ENCODE data around the gene LCMT1. TPM values are rescaled to one million over a fixed set of nuclear protein-coding genes. Genes with fewer than 3 reads are reported as not detected.
"Not testable (repeated sequence)": the region's sequence is repeated elsewhere in the genome, so short reads cannot be mapped to it uniquely, and the experiment has no call there.

Gene LCMT1
- total RNA-seq, 1 experiment from 2014 or later: 67.1 TPM

DNA sequence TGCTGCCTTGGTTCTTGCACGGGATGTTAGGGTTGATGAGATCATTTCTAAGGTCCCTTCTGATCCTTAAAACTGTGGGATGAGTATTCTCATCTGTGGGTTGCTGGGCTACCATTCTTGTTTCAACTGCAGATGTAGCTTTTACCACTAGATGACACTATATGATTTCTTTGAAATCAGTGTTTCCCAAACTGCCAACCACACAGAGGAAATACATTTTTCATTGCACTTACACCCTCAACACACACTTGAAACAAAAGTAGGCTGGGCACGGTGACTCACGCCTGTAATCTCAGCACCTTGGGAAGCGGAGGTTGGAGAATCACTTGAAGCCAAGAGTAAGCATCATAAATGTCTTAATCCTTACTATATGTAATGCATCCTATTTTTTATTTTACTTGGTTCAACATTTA lies 15.3 kb downstream of the LCMT1 start:
- Histone ChIP-seq H3K4me2 (no peak overlapping the region), H3K9me3 (ENCODE audit: insufficient read depth, low read depth) (no peaks in the 10 kb centered on the region), H3K27ac (no peak overlapping the region), H4K20me1 (ENCODE audit: insufficient read depth) (peaks cover 14% of the 10 kb centered on the region), H3K79me2 (ENCODE audit: low read depth) (peaks cover 14% of the 10 kb centered on the region), H2AFZ (no peak overlapping the region), H3K9me2 (ENCODE audit: insufficient read depth) (no peaks in the 10 kb centered on the region), H3K27me3 (ENCODE audit: insufficient read depth, low read depth) (no peaks in the 10 kb centered on the region), H3K4me1 (replicated peaks; ENCODE audit: insufficient read depth) (peaks cover 9% of the 10 kb centered on the region; the same call in 1 of the 2 replicates), H3K4me3 (no peak overlapping the region), H3K36me3 (ENCODE audit: low read depth) (no peaks in the 10 kb centered on the region; the same call in 1 of the 2 replicates), H3F3A (ENCODE audit: insufficient read depth, low read depth) (peaks cover 6% of the 10 kb centered on the region; the same call in 1 of the 2 replicates)
- DNase-seq: peak; percentile 67 to 81
- intact Hi-C loops (cut with micrococcal nuclease; ENCODE audit: unreplicated experiment): loop anchor here (1.0 kb wide), 2 partner anchors 72 to 98 kb away; no protein-coding TSS in a partner anchor
- POLR2A ChIA-PET (ENCODE audit: unreplicated experiment): no interaction called here
- no TSS peak for BruUV-seq (replicated peaks)
- CTCF ChIA-PET: interaction anchor here (0.7 to 1.0 kb wide), 2 partner anchors 98 to 111 kb away, joined by 3 to 20 read pairs; partner anchors contain the start of gene ARHGAP17
- TF ChIP-seq, protein P1, sequence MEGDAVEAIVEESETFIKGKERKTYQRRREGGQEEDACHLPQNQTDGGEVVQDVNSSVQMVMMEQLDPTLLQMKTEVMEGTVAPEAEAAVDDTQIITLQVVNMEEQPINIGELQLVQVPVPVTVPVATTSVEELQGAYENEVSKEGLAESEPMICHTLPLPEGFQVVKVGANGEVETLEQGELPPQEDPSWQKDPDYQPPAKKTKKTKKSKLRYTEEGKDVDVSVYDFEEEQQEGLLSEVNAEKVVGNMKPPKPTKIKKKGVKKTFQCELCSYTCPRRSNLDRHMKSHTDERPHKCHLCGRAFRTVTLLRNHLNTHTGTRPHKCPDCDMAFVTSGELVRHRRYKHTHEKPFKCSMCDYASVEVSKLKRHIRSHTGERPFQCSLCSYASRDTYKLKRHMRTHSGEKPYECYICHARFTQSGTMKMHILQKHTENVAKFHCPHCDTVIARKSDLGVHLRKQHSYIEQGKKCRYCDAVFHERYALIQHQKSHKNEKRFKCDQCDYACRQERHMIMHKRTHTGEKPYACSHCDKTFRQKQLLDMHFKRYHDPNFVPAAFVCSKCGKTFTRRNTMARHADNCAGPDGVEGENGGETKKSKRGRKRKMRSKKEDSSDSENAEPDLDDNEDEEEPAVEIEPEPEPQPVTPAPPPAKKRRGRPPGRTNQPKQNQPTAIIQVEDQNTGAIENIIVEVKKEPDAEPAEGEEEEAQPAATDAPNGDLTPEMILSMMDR (conservative IDR thresholded peaks at IDR 0.05): peak; percentile 77
- TF ChIP-seq EZH2 (IDR thresholded peaks at IDR 0.05; ENCODE audit: low read depth): no peak

DNA sequence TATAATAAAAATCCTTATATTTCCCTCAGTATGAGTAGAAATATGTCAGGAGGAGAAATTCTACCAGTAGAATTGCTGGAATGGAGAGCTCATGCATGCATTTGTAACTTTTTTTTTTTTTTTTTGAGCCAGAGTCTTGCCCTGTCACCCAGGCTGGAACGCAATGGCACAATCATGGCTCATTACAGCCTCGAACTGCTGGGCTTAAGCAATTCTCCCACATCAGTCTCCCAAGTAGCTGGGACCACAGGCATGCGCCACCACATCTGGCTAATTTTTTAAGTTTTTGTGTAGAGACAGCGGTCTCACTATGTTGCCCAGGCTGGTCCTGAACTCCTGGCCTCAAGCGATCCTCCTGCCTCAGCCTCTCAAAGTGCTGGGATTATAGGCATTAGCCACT lies 21.2 kb downstream of the LCMT1 start:
- DNase-seq; POLR2A ChIA-PET (ENCODE audit: unreplicated experiment); H3K36me3 ChIP-seq (ENCODE audit: low read depth); H3K9me3 ChIP-seq (ENCODE audit: insufficient read depth, low read depth); H3K79me2 ChIP-seq (ENCODE audit: low read depth); H3K27ac ChIP-seq; H3K9me2 ChIP-seq (ENCODE audit: insufficient read depth); H3K4me3 ChIP-seq; CTCF ChIA-PET; intact Hi-C loops (cut with micrococcal nuclease; ENCODE audit: unreplicated experiment); H3K4me2 ChIP-seq; BruUV-seq (replicated peaks); H3K27me3 ChIP-seq (ENCODE audit: insufficient read depth, low read depth); H2AFZ ChIP-seq; H3K4me1 ChIP-seq (replicated peaks; ENCODE audit: insufficient read depth); H4K20me1 ChIP-seq (ENCODE audit: insufficient read depth); H3F3A ChIP-seq (ENCODE audit: insufficient read depth, low read depth): not testable (repeated sequence)

DNA sequence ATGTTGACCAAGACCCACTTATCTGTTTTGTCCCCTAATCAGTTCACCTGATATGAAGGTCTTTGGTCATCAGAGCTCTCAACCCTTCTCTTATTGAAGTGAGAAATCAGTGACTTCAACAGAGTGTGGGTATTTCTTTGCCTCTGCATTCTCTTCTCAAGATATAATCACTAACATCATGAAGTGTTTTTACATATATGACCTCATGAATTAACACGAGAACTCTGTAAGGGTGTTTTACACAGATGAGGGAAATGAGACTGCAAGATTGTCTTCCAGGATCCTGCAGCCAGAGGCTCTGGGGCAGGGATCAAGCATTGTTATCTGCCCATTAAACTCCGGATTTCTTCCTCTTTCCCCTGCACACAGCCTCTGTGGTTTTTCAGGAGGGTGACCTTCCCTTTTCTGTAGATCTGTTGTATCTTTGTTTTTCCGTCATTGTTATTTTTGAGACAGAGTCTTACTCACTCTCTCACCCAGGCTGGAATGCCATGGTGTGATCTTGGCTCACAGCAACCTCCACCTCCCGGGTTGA lies 22.7 kb downstream of the LCMT1 start:
- ChIA-PET CTCF (no interaction called here), POLR2A (ENCODE audit: unreplicated experiment) (interaction anchor here (0.7 kb wide), 1 partner anchor 1129 kb away, joined by 3 read pairs; no protein-coding TSS in a partner anchor)
- H3K79me2 ChIP-seq (ENCODE audit: low read depth): no peaks in the 10 kb centered on the region
- intact Hi-C loops (cut with micrococcal nuclease; ENCODE audit: unreplicated experiment): no loop called here
- no peak for DNase-seq
- H3K9me2 ChIP-seq (ENCODE audit: insufficient read depth): no peaks in the 10 kb centered on the region
- no peaks in the 10 kb centered on the region for H3F3A ChIP-seq (ENCODE audit: insufficient read depth, low read depth)
- no peak for TF ChIP-seq EZH2 (IDR thresholded peaks at IDR 0.05; ENCODE audit: low read depth)
- TF ChIP-seq, protein P1 (conservative IDR thresholded peaks at IDR 0.05): no peak
- no peaks in the 10 kb centered on the region for H3K9me3 ChIP-seq (ENCODE audit: insufficient read depth, low read depth)
- H3K4me3 ChIP-seq: no peak overlapping the region
- no peaks in the 10 kb centered on the region; the same call in 1 of the 2 replicates for H3K36me3 ChIP-seq (ENCODE audit: low read depth)
- H3K4me1 ChIP-seq (replicated peaks; ENCODE audit: insufficient read depth): no peaks in the 10 kb centered on the region
- H3K27ac ChIP-seq: no peak overlapping the region
- no peak overlapping the region for H3K4me2 ChIP-seq
- H4K20me1 ChIP-seq (ENCODE audit: insufficient read depth): no peaks in the 10 kb centered on the region
- H3K27me3 ChIP-seq (ENCODE audit: insufficient read depth, low read depth): no peaks in the 10 kb centered on the region
- BruUV-seq (replicated peaks): no TSS peak
- H2AFZ ChIP-seq: no peak overlapping the region

All from PC-9 (cell line).